B cell (primary cell): ENCODE data around the gene ASXL2.

Source experiments
- CTCF ChIP-seq: fragments of 200-600 bp; IDR thresholded peaks from one replicate; pipeline ENCODE4 v1.8.0; 2022; ENCODE audit warnings: antibody characterized with exemption, mild to moderate bottlenecking
- EZH2 ChIP-seq: IDR thresholded peaks from 2 replicates; pipeline ENCODE4 v1.6.1; 2012; ENCODE audit warnings: borderline replicate concordance, low read depth, mild to moderate bottlenecking, moderate library complexity, low read length; ENCODE audit not compliant: insufficient read depth, poor library complexity, severe bottlenecking

GRCh38 chr2:25821225-25822056, 56.8 kb downstream of the ASXL2 start:
- no peak for TF ChIP-seq EZH2
- TF ChIP-seq CTCF, result no peak
